ENCODE data around the gene DNAJC7.
A peak's percentile ranks its signal among the peaks of the same experiment; 100 is the strongest.

The DNAJC7 gene, protein sequence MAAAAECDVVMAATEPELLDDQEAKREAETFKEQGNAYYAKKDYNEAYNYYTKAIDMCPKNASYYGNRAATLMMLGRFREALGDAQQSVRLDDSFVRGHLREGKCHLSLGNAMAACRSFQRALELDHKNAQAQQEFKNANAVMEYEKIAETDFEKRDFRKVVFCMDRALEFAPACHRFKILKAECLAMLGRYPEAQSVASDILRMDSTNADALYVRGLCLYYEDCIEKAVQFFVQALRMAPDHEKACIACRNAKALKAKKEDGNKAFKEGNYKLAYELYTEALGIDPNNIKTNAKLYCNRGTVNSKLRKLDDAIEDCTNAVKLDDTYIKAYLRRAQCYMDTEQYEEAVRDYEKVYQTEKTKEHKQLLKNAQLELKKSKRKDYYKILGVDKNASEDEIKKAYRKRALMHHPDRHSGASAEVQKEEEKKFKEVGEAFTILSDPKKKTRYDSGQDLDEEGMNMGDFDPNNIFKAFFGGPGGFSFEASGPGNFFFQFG

DNA sequence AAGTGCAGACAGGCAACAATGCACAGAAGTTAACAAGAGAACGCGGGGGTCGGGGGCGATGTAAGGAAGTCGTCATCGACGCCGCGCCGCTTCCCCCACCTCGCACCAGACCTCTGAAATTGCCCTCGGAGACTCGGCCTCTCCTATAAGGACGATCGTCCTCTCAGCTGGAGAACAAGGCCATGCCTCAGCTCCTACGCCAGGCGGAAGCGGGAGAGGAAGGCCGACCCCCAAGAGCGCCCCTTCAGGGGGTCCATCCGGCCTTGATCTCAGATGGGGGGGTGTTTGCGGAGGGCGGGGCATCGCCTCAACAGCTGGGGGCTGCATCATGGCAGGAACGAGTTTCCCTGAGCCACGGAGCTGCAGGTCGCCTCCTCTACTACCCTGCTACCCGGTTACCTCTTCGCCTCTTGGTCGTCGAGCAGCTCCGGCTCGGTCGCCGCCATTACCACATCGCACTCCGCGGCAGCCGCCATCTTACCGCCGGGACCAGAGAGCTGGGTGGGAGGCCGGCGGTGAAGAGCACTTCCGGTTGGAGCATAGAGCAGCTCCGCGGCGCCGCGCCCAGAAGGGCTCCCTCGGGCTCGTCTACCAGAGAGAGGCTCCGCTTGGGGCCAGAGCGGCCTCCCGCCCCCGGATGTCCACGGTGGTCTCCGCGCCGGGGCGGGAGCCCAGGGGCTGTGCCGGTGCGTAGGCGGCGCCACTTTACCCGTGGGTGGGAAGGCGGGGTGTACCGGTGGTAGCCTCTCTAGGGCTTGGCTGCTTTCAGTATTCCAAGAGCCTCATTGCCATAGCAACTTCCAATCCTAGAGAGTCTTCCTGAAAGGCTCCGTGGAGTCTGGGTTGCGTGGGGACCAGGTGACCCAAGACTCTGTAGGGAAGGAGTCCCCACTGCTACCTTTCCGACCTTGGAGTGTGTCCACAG, at the start of gene DNAJC7:
DNAJC7 (minus strand) TSS at position 499 of the 925 bp plus-strand sequence; CDS start at position 476, 23 bp downstream.
- DNase-seq: peak; percentile 77 to 86 (median 80)

DNA sequence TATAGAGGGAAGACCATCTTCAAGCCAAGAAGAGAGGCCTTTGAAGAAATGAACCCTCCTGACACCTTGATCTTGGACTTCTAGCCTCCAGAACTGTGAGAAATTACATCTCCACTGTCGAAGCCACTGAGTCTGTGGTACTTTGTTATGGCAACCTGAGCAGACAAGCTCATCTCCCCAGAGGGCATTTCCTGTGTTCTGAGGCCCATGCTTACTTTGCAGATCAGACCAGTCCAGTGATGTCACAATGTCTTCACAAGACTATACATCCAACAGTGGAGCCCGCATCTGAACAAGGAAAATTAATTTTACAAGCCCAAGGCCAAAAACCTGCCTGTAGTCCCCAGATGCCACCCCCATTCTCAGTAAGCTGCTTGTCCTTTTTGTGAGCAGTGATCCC, 48.0 kb upstream of the DNAJC7 start:
- DNase-seq: peak in 1 of 6 experiments; percentile 33

DNA sequence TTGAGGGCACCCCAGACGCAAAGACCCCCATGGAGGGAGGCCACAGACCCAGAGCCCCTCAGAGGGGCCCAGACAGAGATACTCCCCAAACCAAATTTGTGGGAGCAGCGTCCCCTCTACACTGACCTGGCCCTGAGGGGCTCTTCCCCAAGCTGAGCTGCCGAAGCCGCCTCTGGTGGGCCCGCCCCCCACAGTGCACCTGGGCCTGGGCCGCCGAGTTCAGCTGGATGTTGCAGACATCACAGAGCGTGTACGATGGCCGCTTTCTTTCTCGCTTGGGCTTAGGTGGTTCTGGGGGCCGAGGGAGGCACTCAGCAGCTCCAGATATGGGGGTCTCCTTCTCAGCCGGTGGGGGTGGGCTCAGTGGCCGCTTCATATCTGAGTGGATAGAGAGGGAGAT, 45.4 kb upstream of the DNAJC7 start:
- no peak for DNase-seq

DNA sequence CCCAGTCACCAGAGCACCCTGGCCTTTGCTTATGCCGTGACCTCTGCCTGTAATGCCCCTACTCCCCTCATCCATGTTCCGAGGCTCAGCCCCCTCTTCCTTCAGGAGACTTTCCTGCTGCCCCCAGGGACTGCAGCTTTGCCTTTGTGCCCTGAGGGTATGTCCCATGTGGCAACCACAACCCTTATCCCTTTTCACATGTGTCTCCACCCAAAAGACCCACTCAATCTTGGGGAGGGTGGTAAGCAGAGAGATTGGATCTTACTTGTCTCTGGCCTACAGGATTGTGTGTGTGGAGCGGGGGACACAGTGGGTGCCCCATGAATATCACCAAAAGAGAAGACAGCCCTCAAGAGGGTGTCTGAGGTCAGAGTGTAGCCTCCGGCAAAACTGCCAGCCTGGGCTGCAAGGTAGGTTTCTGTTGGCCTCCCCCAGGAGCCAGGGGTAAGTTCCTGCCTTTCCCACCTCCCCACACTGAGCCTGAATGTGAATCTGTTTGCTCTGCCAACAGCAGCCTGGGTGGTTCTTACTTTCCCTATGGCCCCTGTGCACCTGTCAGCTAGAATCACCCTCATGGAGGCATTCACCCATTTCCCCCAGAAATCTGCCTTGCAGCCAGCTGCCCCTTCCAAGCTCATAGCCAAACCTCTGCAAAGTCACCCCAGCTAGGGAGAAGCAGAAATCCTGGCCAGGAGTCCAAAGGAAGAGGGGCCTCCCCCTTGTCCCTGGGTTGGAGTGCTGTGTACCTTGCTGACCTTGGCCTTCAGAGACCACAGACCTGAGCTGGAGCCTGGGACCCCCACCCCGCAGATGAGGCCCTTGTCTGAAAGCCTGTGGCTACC, 44.6 kb upstream of the DNAJC7 start:
- DNase-seq: no peak

DNA sequence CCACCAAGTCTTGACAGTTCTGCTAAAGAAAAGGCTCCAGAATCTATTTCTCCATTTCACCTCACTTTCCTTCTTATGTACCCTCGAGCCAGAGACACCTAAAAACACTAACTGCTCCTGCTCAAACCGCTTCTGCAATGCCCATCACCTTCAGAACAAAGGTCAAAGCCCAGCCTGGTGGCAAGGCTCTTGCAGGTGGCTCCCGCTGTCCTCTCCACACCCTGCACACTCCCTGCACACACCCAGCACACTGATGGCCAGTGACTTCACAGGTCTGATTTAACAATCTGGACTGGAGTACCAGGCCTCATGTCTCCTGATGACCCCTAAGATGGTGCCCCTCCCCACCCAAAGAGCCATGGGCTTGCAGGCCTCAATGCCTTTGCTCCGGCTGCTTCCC, 43.0 kb upstream of the DNAJC7 start:
- DNase-seq: no peak

DNA sequence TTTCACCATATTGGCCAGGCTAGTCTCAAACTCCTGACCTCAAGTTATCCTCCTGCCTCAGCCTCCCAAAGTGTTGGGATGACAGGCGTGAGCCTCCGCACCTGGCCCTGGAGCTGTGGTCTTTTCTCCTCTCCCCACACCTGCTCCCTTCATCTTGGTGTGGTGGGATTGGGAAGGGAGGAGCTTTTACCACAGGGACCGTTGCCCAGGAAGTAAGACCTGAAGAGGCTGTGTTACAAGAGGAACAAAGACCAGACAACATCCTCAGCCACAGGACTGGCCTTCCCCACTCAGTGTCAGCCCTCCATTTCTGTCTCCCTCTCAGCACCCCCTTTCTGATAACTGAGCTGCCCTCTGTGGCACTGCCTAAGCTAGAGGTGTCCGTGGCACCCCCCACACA, 42.6 kb upstream of the DNAJC7 start:
- DNase-seq: no peak

DNA sequence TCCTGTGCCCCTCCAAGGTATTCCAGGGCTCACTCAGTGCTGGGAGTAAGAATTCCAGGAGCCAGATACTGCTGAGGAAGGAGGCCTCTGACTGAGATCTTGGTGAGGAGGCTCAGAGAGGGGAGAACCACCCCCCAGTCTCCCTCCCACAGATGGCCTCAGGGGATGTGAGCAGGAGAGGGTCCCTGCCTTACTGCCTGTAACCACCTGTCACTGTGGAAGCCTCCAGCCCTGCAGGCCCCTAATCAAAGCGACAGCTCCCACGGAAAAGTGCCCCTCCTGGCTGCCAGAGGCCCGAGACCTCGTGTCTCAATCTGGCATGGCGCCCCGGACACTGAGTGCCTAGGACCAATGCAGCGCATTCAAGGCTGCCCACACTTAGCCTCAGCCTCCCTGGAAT, 40.8 kb upstream of the DNAJC7 start:
- DNase-seq: no peak

DNA sequence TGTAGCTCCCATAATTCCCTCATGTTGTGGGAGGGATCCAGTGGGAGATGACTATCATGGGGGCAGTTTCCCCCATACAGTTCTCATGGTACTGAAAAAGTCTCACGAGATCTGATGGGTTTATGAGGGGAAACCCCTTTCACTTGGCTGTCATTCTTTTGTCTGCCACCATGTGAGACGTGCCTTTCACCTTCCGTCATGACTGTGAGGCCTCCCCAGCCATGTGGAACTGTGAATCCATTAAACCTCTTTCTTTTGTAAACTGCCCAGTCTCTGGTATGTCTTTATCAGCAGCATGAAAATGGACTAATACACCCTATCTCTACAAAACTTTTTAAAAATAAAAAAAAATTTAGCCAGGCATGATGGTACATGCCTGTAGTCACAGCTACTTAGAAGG, 39.4 kb upstream of the DNAJC7 start:
- DNase-seq: no peak

DNA sequence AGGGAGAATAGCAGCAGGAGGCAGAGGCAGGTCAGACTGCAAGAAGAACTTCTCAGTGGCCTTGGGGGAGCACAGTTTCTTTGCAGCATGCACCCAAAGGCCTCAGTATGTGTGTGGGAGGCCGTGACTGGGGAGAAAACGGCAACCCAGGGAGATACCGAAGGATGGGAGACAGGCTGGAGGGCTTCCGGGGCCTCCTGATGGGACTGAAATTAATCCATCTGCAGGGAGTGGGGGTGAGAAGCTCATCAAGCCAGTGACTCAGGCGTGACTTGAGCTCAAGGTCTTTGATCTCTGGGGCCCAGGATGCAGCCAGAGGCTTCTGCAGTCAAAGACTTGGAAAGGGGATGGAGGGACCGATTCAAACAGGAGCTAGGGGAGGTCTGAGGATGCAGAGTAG, 38.3 kb upstream of the DNAJC7 start:
- no peak for DNase-seq

DNA sequence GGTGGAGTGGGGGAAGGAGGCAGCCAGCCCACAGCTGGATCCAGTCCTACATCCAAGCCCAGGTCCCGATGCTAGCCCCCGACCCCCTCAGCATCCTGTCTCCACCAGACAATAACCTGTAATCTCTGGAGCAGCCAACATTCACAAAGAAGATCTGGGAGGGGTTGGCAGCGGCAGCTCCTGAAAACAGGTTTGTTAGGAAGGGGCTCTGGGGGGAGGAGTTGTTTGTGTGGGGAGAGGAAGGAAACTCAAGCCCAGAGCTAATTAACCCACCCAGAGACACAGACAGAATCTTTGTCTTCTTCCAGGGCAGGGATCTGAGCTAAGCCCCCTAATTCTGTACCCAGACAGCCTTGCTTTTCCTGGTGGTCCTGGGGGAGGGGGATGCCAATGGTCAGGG, 37.8 kb upstream of the DNAJC7 start:
- no peak for DNase-seq

DNA sequence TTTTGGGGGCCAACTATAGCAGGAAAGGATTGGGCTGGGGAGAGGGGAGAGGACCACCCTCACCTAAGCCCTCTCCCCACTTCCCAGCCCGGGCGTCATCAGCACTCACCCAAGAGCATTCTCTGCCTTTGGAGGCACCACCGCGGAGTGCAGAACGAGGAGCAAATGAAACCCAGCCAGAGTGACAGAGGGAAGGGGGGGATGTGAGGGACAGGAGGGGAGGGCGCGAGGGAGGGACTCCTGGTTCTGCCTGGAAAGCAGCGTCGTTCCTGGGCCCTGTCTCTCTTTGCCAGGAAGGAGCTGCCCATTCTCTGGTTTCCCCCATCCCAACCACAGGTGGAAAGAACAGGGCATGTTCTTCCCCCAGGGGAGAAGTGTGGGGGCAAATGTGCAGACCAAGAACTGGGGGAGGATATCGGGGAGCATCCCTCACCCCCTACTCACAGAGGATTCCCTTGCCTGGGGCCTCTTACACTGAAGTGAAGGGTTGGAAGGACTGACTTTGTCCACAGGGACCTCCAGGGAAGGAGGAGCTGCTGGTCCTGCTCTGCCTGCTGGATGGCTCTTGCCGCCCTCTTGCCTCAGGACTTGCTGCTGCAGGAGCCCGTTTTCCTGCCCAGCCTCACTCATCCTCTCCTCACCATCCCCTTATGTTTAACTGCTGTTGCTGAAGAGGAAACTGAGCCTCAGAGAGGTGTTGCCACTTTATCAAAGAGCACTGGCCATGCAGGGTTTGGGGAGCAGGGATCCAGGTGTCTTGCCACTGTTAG, 36.7 kb upstream of the DNAJC7 start:
- DNase-seq: no peak

DNA sequence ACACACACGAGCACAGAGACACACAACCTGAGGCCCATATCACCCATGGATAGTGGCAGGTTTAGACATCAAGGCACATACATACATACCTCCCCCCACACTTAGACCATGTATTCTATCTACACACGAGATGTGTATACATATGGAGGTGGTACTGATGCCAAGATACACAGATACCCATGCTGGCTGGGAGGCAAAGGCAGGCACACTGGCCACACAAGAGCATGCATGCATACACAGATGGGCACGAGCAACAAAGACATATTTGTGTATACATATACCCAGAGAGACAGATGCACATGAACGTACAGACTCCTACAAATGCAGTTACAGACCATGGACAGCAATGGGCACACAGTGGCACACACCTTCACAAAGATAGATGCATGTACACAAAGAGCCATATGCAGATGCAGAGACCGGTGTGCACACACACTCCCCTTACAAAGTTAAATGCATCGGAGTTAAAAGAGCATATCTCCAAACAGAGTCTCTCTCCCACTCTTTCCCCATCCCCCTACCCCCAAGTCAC, 35.2 kb upstream of the DNAJC7 start:
- DNase-seq: no peak

DNA sequence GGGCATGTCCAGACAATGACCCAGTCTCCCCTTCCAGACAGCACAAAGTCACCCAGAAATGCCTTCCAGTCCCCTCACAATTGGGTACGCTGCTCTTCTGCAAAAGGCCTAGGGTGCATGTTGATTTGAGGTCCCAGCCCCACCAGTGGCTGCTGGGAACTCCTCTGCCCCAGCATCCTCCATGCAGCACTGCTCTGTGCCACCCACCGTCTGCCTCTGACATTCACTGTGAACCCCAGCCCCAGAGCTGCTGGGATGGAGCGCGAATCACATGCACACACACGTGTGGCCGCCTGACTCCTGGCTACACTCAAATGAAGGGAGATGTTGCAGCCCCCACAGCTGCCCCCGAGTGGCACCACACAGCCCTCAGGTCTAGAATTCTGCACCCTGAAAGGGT, 34.4 kb upstream of the DNAJC7 start:
- no peak for DNase-seq

DNA sequence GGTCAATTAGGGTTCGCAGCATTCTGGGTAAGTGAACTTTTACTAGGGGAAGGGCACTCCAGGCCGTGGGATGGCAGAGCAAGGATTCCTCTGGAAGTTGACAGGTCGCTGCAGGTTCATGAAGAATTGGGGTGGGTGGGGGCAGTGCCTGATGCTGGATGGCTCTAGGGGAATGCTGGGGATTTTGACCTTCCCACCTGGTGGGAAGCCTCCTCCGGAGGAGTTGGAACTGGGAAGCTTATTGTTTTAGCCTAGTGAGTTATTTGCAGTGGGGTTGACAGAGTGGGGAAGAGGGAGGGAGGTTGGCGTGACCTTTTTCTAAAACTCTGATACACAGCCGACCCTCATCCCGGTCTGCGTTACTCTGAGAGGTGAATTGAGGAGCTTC, 33.8 kb upstream of the DNAJC7 start:
- DNase-seq: no peak

DNA sequence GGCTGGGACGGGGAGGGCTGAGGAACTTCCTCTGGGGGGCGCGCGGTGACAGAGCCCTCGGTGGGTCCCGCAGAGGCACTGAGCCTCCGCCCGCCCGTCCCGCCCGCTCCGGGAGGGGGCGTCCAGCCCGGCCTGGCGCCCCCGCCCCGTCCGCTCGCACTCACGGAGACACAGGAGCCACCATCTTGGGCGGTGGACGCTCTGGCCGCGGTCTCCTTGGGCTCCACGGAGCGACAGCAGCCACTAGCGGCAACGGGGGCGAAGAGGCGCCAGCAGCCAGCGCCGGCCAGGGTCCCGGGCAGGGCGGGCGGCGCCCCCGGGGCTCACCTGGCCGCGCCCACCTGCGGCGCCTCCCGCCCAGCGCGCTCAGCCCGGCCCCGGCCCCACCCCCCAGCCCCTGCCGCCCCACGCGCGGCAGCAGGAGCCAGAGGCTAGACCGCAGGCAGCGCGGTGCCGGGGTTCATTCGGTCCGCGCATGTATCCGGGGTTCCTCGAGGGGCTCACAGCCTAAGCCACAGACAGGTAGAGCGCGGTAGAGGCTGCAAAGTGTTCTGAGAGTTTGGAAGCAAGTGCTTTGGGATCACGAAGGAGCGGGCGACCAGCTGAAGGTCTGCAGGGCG, 33.3 kb upstream of the DNAJC7 start, which contains the start of gene C17orf113:
C17orf113 (minus strand) TSS at position 209 of the 620 bp plus-strand sequence. CDS start 7,225 bp downstream, outside the sequence.
- DNase-seq: peak; percentile 15 to 42 (median 36)

DNA sequence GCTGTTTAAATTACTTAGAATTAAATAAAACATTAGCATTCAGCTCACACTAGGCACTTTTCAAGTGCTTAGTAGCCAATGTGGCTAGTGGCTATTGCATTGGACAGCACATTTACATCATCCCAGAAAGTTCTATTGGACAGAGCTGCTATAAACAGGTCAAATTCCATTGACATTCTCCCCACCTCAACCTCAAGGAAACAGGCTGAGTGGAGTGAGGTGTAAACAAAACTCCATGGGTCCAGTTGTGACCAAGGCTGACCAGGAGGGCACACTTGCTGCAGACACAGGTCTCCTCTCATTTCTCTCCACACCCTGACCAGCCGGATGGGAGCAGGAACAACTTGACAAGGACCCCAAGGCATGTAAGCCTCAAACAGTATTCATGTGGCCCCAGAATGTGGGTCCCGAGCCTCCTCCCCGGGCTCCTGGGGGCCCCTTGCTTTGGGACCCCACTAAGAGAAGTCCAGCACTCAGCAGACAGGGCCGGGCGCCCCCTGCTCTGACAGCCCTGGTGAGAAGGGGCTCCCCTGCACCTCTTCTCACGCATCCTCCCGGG, 32.7 kb upstream of the DNAJC7 start:
- DNase-seq: no peak

DNA sequence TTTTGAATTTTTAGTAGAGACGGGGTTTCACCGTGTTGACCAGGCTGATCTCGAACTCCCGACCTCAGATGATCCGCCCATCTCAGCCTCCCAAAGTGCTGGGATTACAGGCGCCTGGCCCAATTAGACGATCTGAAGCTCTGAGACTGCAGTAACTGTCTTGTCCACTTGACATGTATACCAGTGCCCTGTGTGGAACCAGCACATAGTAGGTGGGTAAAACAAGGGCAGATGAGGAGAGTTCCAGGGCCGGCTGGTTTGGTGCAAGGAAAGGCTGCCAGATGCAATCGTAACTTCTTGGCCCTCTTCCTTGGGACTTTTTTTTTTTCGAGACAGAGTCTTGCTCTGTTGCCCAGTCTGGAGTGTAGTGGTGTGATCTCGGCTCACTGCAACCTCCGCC, 30.1 kb upstream of the DNAJC7 start:
- no peak for DNase-seq

DNA sequence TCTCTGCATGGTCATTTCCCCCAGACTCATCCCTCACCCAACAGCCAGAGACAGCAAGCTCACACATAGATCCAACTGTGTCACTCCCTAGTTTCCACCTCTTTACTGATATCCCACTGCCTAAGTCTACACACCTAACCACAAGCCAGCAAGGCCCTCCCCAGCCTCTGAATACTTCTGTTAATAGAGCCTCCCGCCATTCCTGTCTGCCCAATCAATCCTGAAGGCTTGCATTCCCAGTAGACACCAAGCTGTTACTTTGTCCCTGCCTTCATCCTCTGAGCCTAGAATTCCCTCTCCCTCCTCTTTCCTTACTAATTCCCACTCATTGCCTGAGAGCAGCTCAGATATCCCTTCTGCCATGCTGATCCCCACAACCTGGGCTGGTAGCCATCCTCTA, 28.5 kb upstream of the DNAJC7 start:
- no peak for DNase-seq

DNA sequence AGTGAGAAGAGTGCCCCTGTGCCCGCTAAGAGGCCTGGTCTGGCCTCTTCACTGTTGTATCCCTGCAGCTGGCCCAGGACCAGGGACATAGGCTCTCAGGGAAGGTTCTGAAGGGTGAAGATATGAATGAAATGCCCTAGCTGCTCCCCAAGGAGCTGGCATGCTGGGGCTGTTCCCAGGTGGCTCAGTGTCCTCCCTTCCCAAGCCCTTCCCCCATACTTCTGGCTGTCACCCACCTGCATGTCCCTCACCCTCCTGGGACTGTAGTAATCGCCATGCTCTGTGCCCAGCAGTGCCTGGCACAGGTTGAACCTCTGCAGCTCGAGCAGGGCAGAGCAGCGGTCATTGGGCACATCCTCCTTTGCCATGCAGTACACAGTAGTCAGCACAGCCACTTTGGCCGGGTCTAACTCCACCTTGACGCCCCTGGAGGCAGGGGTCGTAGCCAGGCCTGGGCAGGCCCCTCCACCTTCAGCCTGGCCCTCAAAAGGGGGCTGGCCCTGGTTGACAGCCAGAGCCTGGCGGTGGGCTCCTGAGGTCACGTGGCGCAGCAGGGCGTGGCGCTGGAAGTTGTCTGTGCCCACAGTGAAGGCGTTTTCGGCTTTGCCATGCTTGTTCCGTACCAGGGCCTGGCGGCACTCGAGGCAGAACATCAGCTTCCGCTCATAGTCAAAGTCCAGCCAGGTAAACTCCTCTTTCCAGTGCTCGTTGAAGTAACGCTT, 25.5 kb upstream of the DNAJC7 start:
- no peak for DNase-seq

DNA sequence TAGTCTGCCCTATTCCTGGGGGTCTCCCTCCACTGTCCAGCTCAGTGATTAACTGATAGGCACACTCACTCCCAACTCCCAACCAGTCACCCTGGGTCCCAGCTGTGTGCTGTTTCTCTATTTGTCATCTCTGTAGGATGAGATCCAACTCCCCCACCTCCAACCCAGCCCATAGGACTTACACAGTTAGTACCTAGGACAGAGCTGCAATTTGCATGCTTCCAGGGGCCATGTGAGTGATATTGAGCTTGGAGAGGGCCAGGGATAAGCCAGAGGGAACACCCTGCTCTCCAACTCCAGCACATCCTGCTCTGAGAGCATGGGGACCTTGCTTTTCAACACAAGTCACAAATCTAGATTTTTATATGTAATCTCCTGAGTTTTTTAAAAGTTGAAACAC, 24.4 kb upstream of the DNAJC7 start:
- DNase-seq: no peak
